IMR-90 (cell line): ENCODE measurements around the gene DOCK2.

Experiments
- BHLHE40 ChIP-seq: fragments of 150-350 bp; IDR thresholded peaks from 2 replicates; pipeline ENCODE4 v1.6.1; 2016; ENCODE audit warnings: mild to moderate bottlenecking, low read depth, low read length
- POLR2A ChIP-seq: IDR thresholded peaks from 2 replicates; pipeline ENCODE4 v1.6.1; 2012; ENCODE audit warnings: mild to moderate bottlenecking, low read depth, low read length
- SMC3 ChIP-seq: fragments of 150-350 bp; IDR thresholded peaks from 2 replicates; pipeline ENCODE4 v1.6.1; 2016; ENCODE audit warnings: low read depth, mild to moderate bottlenecking, antibody characterized with exemption, low read length, moderate library complexity
- TF ChIP-seq, protein P1 (sequence below): conservative IDR thresholded peaks from 2 replicates; pipeline ENCODE4 v1.5.1; 2012; ENCODE audit warnings: mild to moderate bottlenecking, low read depth, low read length, improper control_type of control experiment

DNA sequence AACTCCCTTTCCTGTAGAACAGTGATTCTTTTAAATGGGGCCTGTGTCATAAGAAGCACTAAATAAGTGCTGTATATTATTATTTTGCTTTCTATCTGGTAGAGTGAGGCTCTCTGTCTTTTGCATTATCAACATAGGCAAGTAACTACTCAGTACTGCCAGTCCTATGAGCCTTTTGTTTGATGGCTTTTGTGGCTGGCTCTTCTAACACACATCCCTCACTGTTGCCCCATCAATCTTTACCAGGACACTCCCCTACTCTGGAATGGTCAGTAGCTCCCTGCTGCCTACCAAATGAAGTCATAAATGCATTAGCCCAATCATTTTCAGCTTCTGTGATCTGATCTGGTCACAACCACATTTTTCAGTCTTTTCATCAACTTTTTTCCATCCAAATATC lies 205.6 kb downstream of the DOCK2 start:
- TF ChIP-seq, protein P1, sequence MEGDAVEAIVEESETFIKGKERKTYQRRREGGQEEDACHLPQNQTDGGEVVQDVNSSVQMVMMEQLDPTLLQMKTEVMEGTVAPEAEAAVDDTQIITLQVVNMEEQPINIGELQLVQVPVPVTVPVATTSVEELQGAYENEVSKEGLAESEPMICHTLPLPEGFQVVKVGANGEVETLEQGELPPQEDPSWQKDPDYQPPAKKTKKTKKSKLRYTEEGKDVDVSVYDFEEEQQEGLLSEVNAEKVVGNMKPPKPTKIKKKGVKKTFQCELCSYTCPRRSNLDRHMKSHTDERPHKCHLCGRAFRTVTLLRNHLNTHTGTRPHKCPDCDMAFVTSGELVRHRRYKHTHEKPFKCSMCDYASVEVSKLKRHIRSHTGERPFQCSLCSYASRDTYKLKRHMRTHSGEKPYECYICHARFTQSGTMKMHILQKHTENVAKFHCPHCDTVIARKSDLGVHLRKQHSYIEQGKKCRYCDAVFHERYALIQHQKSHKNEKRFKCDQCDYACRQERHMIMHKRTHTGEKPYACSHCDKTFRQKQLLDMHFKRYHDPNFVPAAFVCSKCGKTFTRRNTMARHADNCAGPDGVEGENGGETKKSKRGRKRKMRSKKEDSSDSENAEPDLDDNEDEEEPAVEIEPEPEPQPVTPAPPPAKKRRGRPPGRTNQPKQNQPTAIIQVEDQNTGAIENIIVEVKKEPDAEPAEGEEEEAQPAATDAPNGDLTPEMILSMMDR = no peak
- TF ChIP-seq POLR2A (no peak), SMC3 (no peak), BHLHE40 (no peak)
